Ishikawa (cell line): ENCODE measurements around the gene CEP83.

Experiments
- CEBPB ChIP-seq: IDR thresholded peaks from 2 replicates; pipeline ENCODE4 v1.6.1; 2012
- CREB1 ChIP-seq: IDR thresholded peaks from 2 replicates; pipeline ENCODE4 v1.6.1; 2012; ENCODE audit warnings: low read depth
- EGR1 ChIP-seq: IDR thresholded peaks from 2 replicates; pipeline ENCODE4 v1.6.1; 2012
- EP300 ChIP-seq: IDR thresholded peaks from 2 replicates; pipeline ENCODE4 v1.6.1; 2012; ENCODE audit warnings: borderline replicate concordance
- FOXM1 ChIP-seq: IDR thresholded peaks from 2 replicates; pipeline ENCODE4 v1.6.1; 2012; ENCODE audit warnings: low read depth, borderline replicate concordance
- MAX ChIP-seq: IDR thresholded peaks from 2 replicates; pipeline ENCODE4 v1.6.1; 2012
- NFIC ChIP-seq: IDR thresholded peaks from 2 replicates; pipeline ENCODE4 v1.6.1; 2012
- RAD21 ChIP-seq: IDR thresholded peaks from 2 replicates; pipeline ENCODE4 v1.6.1; 2012; ENCODE audit warnings: low read depth
- REST ChIP-seq: IDR thresholded peaks from 2 replicates; pipeline ENCODE4 v1.6.1; 2012; ENCODE audit warnings: low read depth, mild to moderate bottlenecking
- TAF1 ChIP-seq: IDR thresholded peaks from 2 replicates; pipeline ENCODE4 v1.6.1; 2012; ENCODE audit warnings: low read depth, mild to moderate bottlenecking
- TCF12 ChIP-seq: IDR thresholded peaks from 2 replicates; pipeline ENCODE4 v1.6.1; 2012; ENCODE audit warnings: low read depth
- TEAD4 ChIP-seq: IDR thresholded peaks from 2 replicates; pipeline ENCODE4 v1.6.1; 2012
- USF1 ChIP-seq: IDR thresholded peaks from 2 replicates; pipeline ENCODE4 v1.6.1; 2012
- YY1 ChIP-seq: IDR thresholded peaks from 2 replicates; pipeline ENCODE4 v1.6.1; 2012; ENCODE audit warnings: low read depth
- ZBTB7A ChIP-seq: IDR thresholded peaks from 2 replicates; pipeline ENCODE4 v1.6.1; 2012; ENCODE audit warnings: low read depth

The CEP83 gene

GRCh38 chr12:94469522-94469921 is 9.9 kb upstream of the CEP83 start:
- TF ChIP-seq FOXM1, result no peak
- TF ChIP-seq REST, result no peak
- TF ChIP-seq NFIC, result no peak
- TF ChIP-seq USF1, result no peak
- TF ChIP-seq CEBPB, result no peak
- no peak for TF ChIP-seq YY1
- no peak for TF ChIP-seq TAF1
- no peak for TF ChIP-seq ZBTB7A
- TF ChIP-seq EGR1, result no peak
- TF ChIP-seq TEAD4, result no peak

DNA sequence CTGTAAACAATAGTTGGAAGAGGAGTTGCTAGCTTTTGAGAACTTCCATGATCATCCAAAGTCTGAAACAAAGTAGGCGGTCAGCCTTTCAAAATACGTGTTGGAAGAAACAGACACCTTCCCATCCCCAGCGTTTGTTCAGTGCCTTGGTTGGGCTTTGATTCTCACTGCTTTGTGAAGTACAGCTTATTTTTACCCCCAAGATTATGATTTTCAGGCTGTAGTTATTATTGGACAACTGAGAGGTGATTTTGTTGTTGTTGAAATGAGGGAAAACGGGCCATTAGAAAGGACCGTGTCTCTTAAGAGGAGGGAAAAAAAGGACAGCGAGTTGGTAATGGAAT is 921 bp upstream of the CEP83 start:
- TF ChIP-seq MAX, result no peak
- no peak for TF ChIP-seq USF1

- TF ChIP-seq TEAD4 (0 out of 2 replicates have a peak, but pooled peaks have one; percentile 6), MAX (no peak)
These were observed 565 bp downstream of the CEP83 start for GRCh38 chr12:94458877-94459727.

DNA sequence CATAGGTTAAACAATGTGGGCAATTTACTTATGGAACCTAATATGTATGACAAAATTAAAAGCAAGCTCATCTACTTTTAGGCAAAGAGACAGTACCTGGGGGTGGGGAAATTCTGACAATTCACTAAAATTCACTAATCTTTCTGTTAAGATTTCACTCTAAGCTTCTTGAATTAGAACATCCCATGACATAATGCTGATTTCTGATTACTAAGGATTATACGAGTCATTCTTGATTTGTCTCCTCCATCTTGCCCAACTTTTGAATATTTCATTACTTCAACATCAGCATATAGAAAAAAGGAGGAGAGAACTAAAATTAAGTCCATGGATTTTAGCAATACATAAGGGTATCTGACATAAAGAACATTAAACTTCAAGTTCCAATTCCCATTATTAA is 2.4 kb downstream of the CEP83 start:
- TF ChIP-seq FOXM1, result no peak
- no peak for TF ChIP-seq YY1
- no peak for TF ChIP-seq CREB1
- no peak for TF ChIP-seq TEAD4
- no peak for TF ChIP-seq EP300
- no peak for TF ChIP-seq EGR1
- no peak for TF ChIP-seq TAF1
- no peak for TF ChIP-seq REST
- no peak for TF ChIP-seq RAD21
- no peak for TF ChIP-seq NFIC
- TF ChIP-seq ZBTB7A, result no peak

DNA sequence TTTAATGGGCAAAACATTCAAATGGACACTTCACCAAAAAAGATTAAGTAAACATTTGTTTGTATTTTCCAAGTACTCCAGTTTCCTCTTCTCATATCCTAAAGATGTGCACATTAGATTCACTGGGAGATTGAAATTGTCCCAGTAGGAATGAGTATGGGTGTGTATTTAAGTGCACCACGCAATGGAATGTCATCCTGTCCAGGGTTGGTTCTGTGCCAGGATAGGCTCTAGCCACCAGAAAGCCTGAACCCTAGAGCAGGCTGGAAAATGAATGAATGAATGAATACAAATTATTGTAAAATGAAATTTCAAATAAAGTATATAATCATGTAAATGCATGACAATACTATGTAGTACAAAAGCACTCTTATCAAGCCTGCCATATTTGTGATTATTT is 14.0 kb downstream of the CEP83 start:
- TF ChIP-seq MAX, result no peak
- no peak for TF ChIP-seq TCF12
- no peak for TF ChIP-seq ZBTB7A
- no peak for TF ChIP-seq EGR1
- no peak for TF ChIP-seq RAD21

DNA sequence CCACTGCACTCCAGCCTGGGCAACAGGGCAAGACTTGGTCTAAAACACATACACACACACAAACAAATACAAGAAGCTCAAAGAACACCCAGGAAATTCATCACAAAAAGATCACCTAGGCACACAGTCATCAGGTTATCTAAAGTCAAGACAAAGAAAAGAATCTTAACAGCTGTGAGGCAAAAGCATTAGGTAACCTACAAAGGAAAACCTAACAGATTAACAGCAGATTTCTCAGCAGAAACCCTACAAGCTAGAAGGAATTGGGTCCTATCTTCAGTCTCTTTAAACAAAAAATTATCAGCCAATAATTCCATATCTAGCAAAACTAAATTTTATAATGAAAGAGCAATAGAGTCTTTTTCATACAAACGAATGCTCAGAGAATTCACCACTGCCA is 22.4 kb downstream of the CEP83 start:
- TF ChIP-seq NFIC, result no peak
- no peak for TF ChIP-seq CEBPB
- TF ChIP-seq MAX, result no peak
- no peak for TF ChIP-seq ZBTB7A
- no peak for TF ChIP-seq EGR1
- TF ChIP-seq REST, result no peak
- no peak for TF ChIP-seq USF1
- no peak for TF ChIP-seq TEAD4
- no peak for TF ChIP-seq RAD21
- TF ChIP-seq TCF12, result no peak
- TF ChIP-seq FOXM1, result no peak
- TF ChIP-seq CREB1, result no peak
- TF ChIP-seq EP300, result no peak
- no peak for TF ChIP-seq TAF1
- no peak for TF ChIP-seq YY1
